ENCODE data around the gene HS6ST3. TPM values are rescaled to one million over a fixed set of nuclear protein-coding genes. Genes with fewer than 3 reads are reported as not detected.

The HS6ST3 gene
- total and polyA plus RNA-seq, 9 donors: 0.08 to 0.80 (median 0.15) TPM

- Histone ChIP-seq H3K27me3 (ENCODE audit: control insufficient read depth, insufficient read depth, low read length) (no peaks in the 10 kb centered on the region), H3K27ac (ENCODE audit: low read length) (no peak overlapping the region), H3K9me3 (replicated peaks; ENCODE audit: control insufficient read depth, low read depth, low read length) (no peaks in the 10 kb centered on the region), H3K4me3 (ENCODE audit: low read length) (no peak overlapping the region), H3K36me3 (ENCODE audit: control insufficient read depth, insufficient read depth, low read length) (no peaks in the 10 kb centered on the region), H3K4me1 (ENCODE audit: control insufficient read depth, insufficient read depth, low read length) (no peaks in the 10 kb centered on the region)
- no peak for DNase-seq
- no CpG with 5 or more reads among the region's 5 CpGs for WGBS (ENCODE audit: insufficient coverage)
These were observed 759.2 kb downstream of the HS6ST3 start for GRCh38 chr13:96849091-96849490.

- H3K4me3 ChIP-seq (ENCODE audit: low read length): no peak overlapping the region
- WGBS (ENCODE audit: insufficient coverage): 65% methylated on average over 6 of the region's 10 CpGs
- no peaks in the 10 kb centered on the region for H3K36me3 ChIP-seq (ENCODE audit: control insufficient read depth, insufficient read depth, low read length)
- H3K4me1 ChIP-seq (ENCODE audit: control insufficient read depth, insufficient read depth, low read length): no peaks in the 10 kb centered on the region
- no peaks in the 10 kb centered on the region for H3K9me3 ChIP-seq (replicated peaks; ENCODE audit: control insufficient read depth, low read depth, low read length)
- DNase-seq: peak; percentile 85
- no peak overlapping the region for H3K27ac ChIP-seq (ENCODE audit: low read length)
- no peaks in the 10 kb centered on the region for H3K27me3 ChIP-seq (ENCODE audit: control insufficient read depth, insufficient read depth, low read length)
These were observed 760.7 kb downstream of the HS6ST3 start for GRCh38 chr13:96850538-96851145.

GRCh38 chr13:96851856-96852445, 762.0 kb downstream of the HS6ST3 start:
- Histone ChIP-seq H3K4me1 (ENCODE audit: control insufficient read depth, insufficient read depth, low read length) (no peaks in the 10 kb centered on the region), H3K9me3 (replicated peaks; ENCODE audit: control insufficient read depth, low read depth, low read length) (no peaks in the 10 kb centered on the region), H3K27me3 (ENCODE audit: control insufficient read depth, insufficient read depth, low read length) (no peaks in the 10 kb centered on the region), H3K4me3 (ENCODE audit: low read length) (no peak overlapping the region), H3K27ac (ENCODE audit: low read length) (no peak overlapping the region), H3K36me3 (ENCODE audit: control insufficient read depth, insufficient read depth, low read length) (no peaks in the 10 kb centered on the region)
- no peak for DNase-seq
- no CpG with 5 or more reads among the region's 9 CpGs for WGBS (ENCODE audit: insufficient coverage)

- no CpG with 5 or more reads among the region's 1 CpG for WGBS (ENCODE audit: insufficient coverage)
- Histone ChIP-seq H3K4me1 (ENCODE audit: control insufficient read depth, insufficient read depth, low read length) (no peaks in the 10 kb centered on the region), H3K9me3 (replicated peaks; ENCODE audit: control insufficient read depth, low read depth, low read length) (no peaks in the 10 kb centered on the region), H3K4me3 (ENCODE audit: low read length) (no peak overlapping the region), H3K27me3 (ENCODE audit: control insufficient read depth, insufficient read depth, low read length) (no peaks in the 10 kb centered on the region), H3K36me3 (ENCODE audit: control insufficient read depth, insufficient read depth, low read length) (no peaks in the 10 kb centered on the region), H3K27ac (ENCODE audit: low read length) (no peak overlapping the region)
- DNase-seq: no peak
These were observed 768.4 kb downstream of the HS6ST3 start for GRCh38 chr13:96858133-96858826.

GRCh38 chr13:96860882-96861281, 771.0 kb downstream of the HS6ST3 start:
- H3K9me3 ChIP-seq (replicated peaks; ENCODE audit: control insufficient read depth, low read depth, low read length): no peaks in the 10 kb centered on the region
- H3K4me3 ChIP-seq (ENCODE audit: low read length): no peak overlapping the region
- DNase-seq: peak; percentile 90
- WGBS (ENCODE audit: insufficient coverage): 0% methylated on average over 1 of the region's 2 CpGs
- no peak overlapping the region for H3K27ac ChIP-seq (ENCODE audit: low read length)
- no peaks in the 10 kb centered on the region for H3K4me1 ChIP-seq (ENCODE audit: control insufficient read depth, insufficient read depth, low read length)
- no peaks in the 10 kb centered on the region for H3K27me3 ChIP-seq (ENCODE audit: control insufficient read depth, insufficient read depth, low read length)
- H3K36me3 ChIP-seq (ENCODE audit: control insufficient read depth, insufficient read depth, low read length): no peaks in the 10 kb centered on the region

- no peak overlapping the region for H3K4me3 ChIP-seq (ENCODE audit: low read length)
These were observed 772.2 kb downstream of the HS6ST3 start for GRCh38 chr13:96862093-96862492.

GRCh38 chr13:96862999-96863398, 773.1 kb downstream of the HS6ST3 start:
- DNase-seq: no peak
- no CpG with 5 or more reads among the region's 1 CpG for WGBS (ENCODE audit: insufficient coverage)
- H3K4me1 ChIP-seq (ENCODE audit: control insufficient read depth, insufficient read depth, low read length): no peaks in the 10 kb centered on the region
- H3K27ac ChIP-seq (ENCODE audit: low read length): no peak overlapping the region
- H3K9me3 ChIP-seq (replicated peaks; ENCODE audit: control insufficient read depth, low read depth, low read length): no peaks in the 10 kb centered on the region
- no peaks in the 10 kb centered on the region for H3K27me3 ChIP-seq (ENCODE audit: control insufficient read depth, insufficient read depth, low read length)
- H3K4me3 ChIP-seq (ENCODE audit: low read length): no peak overlapping the region
- no peaks in the 10 kb centered on the region for H3K36me3 ChIP-seq (ENCODE audit: control insufficient read depth, insufficient read depth, low read length)

More at GRCh38 chr13:96862093-96862492, 772.2 kb downstream of the HS6ST3 start:
- Histone ChIP-seq H3K9me3 (replicated peaks; ENCODE audit: control insufficient read depth, low read depth, low read length) (no peaks in the 10 kb centered on the region), H3K36me3 (ENCODE audit: control insufficient read depth, insufficient read depth, low read length) (no peaks in the 10 kb centered on the region), H3K27me3 (ENCODE audit: control insufficient read depth, insufficient read depth, low read length) (no peaks in the 10 kb centered on the region), H3K4me1 (ENCODE audit: control insufficient read depth, insufficient read depth, low read length) (no peaks in the 10 kb centered on the region), H3K27ac (ENCODE audit: low read length) (no peak overlapping the region)
- no CpG with 5 or more reads among the region's 2 CpGs for WGBS (ENCODE audit: insufficient coverage)
- DNase-seq: peak; percentile 9

- DNase-seq: no peak
- no peaks in the 10 kb centered on the region for H3K27me3 ChIP-seq (ENCODE audit: control insufficient read depth, insufficient read depth, low read length)
- no peaks in the 10 kb centered on the region for H3K36me3 ChIP-seq (ENCODE audit: control insufficient read depth, insufficient read depth, low read length)
- no peak overlapping the region for H3K27ac ChIP-seq (ENCODE audit: low read length)
- no peaks in the 10 kb centered on the region for H3K9me3 ChIP-seq (replicated peaks; ENCODE audit: control insufficient read depth, low read depth, low read length)
- no CpG with 5 or more reads among the region's 2 CpGs for WGBS (ENCODE audit: insufficient coverage)
- no peaks in the 10 kb centered on the region for H3K4me1 ChIP-seq (ENCODE audit: control insufficient read depth, insufficient read depth, low read length)
- H3K4me3 ChIP-seq (ENCODE audit: low read length): no peak overlapping the region
These were observed 781.6 kb downstream of the HS6ST3 start for GRCh38 chr13:96871469-96871868.

GRCh38 chr13:96880419-96880818, 790.5 kb downstream of the HS6ST3 start:
- Histone ChIP-seq H3K4me1 (ENCODE audit: control insufficient read depth, insufficient read depth, low read length) (no peaks in the 10 kb centered on the region), H3K4me3 (ENCODE audit: low read length) (no peak overlapping the region), H3K9me3 (replicated peaks; ENCODE audit: control insufficient read depth, low read depth, low read length) (no peaks in the 10 kb centered on the region), H3K27ac (ENCODE audit: low read length) (no peak overlapping the region), H3K36me3 (ENCODE audit: control insufficient read depth, insufficient read depth, low read length) (no peaks in the 10 kb centered on the region), H3K27me3 (ENCODE audit: control insufficient read depth, insufficient read depth, low read length) (no peaks in the 10 kb centered on the region)
- DNase-seq: no peak
